K562 (cell line): ENCODE results near the gene ARFGAP3. TPM values are rescaled to one million over a fixed set of nuclear protein-coding genes. Genes with fewer than 3 reads are reported as not detected.
A peak's percentile ranks its signal among the peaks of the same experiment; 100 is the strongest.

Source experiments
- HEY1 ChIP-seq: fragments of 250-450 bp; sonication (Bioruptor Pico); IDR thresholded peaks from 2 replicates; pipeline ENCODE4 v1.5.0; 2020; ENCODE audit warnings: mild to moderate bottlenecking, moderate library complexity, borderline replicate concordance
- HNRNPH1 ChIP-seq: fragments of 200-400 bp; formaldehyde crosslinking; optimal IDR thresholded peaks from 2 replicates; pipeline ENCODE3; 2017; ENCODE audit warnings: low read depth, mild to moderate bottlenecking, low read length, moderate library complexity
- JUN ChIP-seq, 2 experiments: sonication (generic) in 1 of 2; formaldehyde crosslinking in 1 of 2; IDR thresholded peaks; 2 replicates each; pipeline versions ENCODE4 v1.6.1 to v1.8.0; 2012 to 2022; ENCODE audit warnings: borderline replicate concordance in 2 of 2, mild to moderate bottlenecking in 2 of 2, improper control_type of control experiment in 1 of 2, low read depth in 1 of 2, low read length in 1 of 2, missing genetic modification reagents in 1 of 2
- KDM4B ChIP-seq, 2 experiments: fragments of 450-650 bp in 1 of 2; sonication (generic) in 1 of 2; IDR thresholded peaks; 2 replicates each; pipeline ENCODE4 v1.6.1; 2016 to 2017; ENCODE audit warnings: borderline replicate concordance in 2 of 2, antibody characterized with exemption in 1 of 2, low read depth in 1 of 2, mild to moderate bottlenecking in 1 of 2
- LEF1 ChIP-seq: fragments of 450-650 bp; IDR thresholded peaks from 2 replicates; pipeline ENCODE4 v1.6.1; 2016; ENCODE audit warnings: mild to moderate bottlenecking
- NR1H2 ChIP-seq: sonication (generic); formaldehyde crosslinking; IDR thresholded peaks from 2 replicates; pipeline ENCODE4 v1.4.0; 2020; ENCODE audit warnings: mild to moderate bottlenecking, missing genetic modification reagents
- NUFIP1 ChIP-seq: fragments of 450-650 bp; IDR thresholded peaks from 2 replicates; pipeline ENCODE4 v1.6.1; 2018; ENCODE audit not compliant: partially characterized antibody
- SAFB ChIP-seq: fragments of 200-400 bp; formaldehyde crosslinking; IDR thresholded peaks from 2 replicates; pipeline ENCODE4 v1.6.1; 2017; ENCODE audit warnings: low read depth, low read length, borderline replicate concordance
- SMAD2 ChIP-seq: fragments of 150-350 bp; IDR thresholded peaks from 2 replicates; pipeline ENCODE4 v1.6.1; 2014; ENCODE audit warnings: low read depth, mild to moderate bottlenecking, low read length
- SMARCB1 ChIP-seq: IDR thresholded peaks from 2 replicates; pipeline ENCODE4 v1.6.1; 2011; ENCODE audit warnings: improper control_type of control experiment, low read depth; ENCODE audit not compliant: insufficient read length
- SRSF7 ChIP-seq: fragments of 200-400 bp; formaldehyde crosslinking; optimal IDR thresholded peaks from 2 replicates; pipeline ENCODE3; 2017; ENCODE audit warnings: mild to moderate bottlenecking, low read depth, low read length
- ZFP36 ChIP-seq: fragments of 150-350 bp; IDR thresholded peaks from 2 replicates; pipeline ENCODE4 v1.6.1; 2018; ENCODE audit warnings: low read length, low read depth; ENCODE audit not compliant: partially characterized antibody
- ZNF3 ChIP-seq: fragments of 250-450 bp; sonication (Bioruptor Pico); IDR thresholded peaks from 2 replicates; pipeline ENCODE4 v1.5.0; 2021; ENCODE audit warnings: mild to moderate bottlenecking, moderate library complexity
- ZSCAN32 ChIP-seq: fragments of 450-650 bp; formaldehyde crosslinking; IDR thresholded peaks from 2 replicates; pipeline ENCODE4 v1.4.0; 2020; ENCODE audit warnings: mild to moderate bottlenecking, moderate library complexity
- polyA plus RNA-seq, 8 experiments: library from polyadenylated mRNA; depleted of rRNA in 4 of 8; stranded (reverse) in 5 of 8; unstranded in 3 of 8; fragments of >200 nt; fragmentation: Nextera tagmentation in 2 of 8; fragmentation: Illumina TruSeq in 1 of 8; extraction: Ambion mirVana in 2 of 8; extraction: Trizol in 1 of 8; gene quantifications; 2 replicates each; pipeline versions ENCODE4 v1.2.1 to v1.2.3, GENCODE V29; 2011 to 2014; ENCODE audit warnings: inconsistent platforms in 1 of 8, missing spikeins in 1 of 8
- total RNA-seq, 7 experiments: library from RNA; depleted of rRNA in 6 of 7; stranded (reverse); fragments of >200 nt in 6 of 7; fragmentation: Illumina TruSeq in 2 of 7; extraction: Trizol in 2 of 7; gene quantifications; 2 replicates each; pipeline versions ENCODE4 v1.2.1 to v1.2.3, GENCODE V29; 2011 to 2021; ENCODE audit warnings: low replicate concordance in 1 of 7
- TF ChIP-seq, protein P1 (sequence below): fragments of 450-650 bp; IDR thresholded peaks from 2 replicates; pipeline ENCODE4 v1.7.0; 2016; ENCODE audit warnings: borderline replicate concordance
- TF ChIP-seq, protein P2 (sequence below): sonication (generic); formaldehyde crosslinking; IDR thresholded peaks from 2 replicates; pipeline ENCODE4 v1.8.0; 2022; ENCODE audit warnings: missing genetic modification reagents, mild to moderate bottlenecking, borderline replicate concordance
- TF ChIP-seq, protein P3 (sequence below): fragments of 250-450 bp; sonication (Bioruptor Pico); IDR thresholded peaks from 2 replicates; pipeline ENCODE4 v1.4.0; 2020; ENCODE audit warnings: mild to moderate bottlenecking, moderate library complexity

ARFGAP3 gene
- total and polyA plus RNA-seq, 9 of the 15 experiments (the other 6 are each of a cell fraction or from before 2014, with no cell fraction given), result 14.2 to 31.9 (median 22.7) TPM

DNA sequence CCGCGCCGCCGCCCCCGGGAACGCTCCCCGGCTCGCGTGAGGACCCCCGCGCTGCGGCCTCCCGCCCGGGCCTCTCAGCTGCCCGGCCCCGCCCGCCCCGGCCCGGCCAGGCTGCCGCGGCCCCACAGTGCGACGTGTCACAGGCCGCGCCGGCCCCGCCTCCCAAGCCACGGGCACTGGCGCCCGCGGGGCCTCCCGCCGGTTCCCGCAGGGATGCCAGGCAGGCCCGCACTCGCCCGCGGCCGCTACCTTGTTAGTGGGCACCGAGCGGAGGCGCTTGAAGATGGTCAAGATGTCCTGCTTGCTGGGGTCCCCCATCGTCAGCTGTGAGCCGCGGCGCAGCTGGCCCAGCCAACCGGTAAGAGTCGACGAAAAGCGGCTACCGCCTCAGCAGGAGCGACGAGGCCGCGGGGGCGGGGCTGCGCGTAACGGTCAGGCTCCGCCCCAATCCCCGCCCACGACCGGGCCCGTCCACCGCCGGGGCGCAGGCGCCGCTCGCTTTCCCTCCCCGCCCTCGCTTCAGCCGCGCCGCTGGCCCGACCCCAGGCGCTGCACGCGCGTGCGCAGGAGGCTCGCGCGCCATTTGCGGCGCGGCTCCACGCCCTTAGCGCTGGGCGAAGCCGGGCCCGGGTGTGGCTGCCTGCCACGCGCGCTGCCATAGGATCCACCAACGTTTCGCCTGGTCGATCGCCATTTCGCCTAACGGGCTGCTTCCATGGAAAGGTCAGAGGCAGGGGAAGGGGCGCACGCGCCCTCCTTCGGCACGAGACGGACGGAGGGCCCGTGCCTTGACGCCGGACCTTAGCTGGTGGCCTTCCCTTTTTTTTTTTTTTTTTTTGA, at the start of gene ARFGAP3 (continued):
- TF ChIP-seq HNRNPH1 (no peak), ZNF3 (CRISPR knock-in tag) (no peak), SAFB (no peak), NUFIP1 (no peak), LEF1 (no peak), JUN (IDR thresholded peaks at IDR 0.05; ENCODE audit: borderline replicate concordance, low read depth, low read length) (peak; percentile 34; the same call in 1 of the 2 replicates), JUN (CRISPR knock-in tag; IDR thresholded peaks at IDR 0.05; ENCODE audit: borderline replicate concordance) (0 out of 2 replicates have a peak, but pooled peaks have one; percentile 45), HEY1 (no peak), SMAD2 (no peak), KDM4B (IDR thresholded peaks at IDR 0.05; ENCODE audit: borderline replicate concordance in 2 of 2, low read depth in 1 of 2) (no peak), SMARCB1 (no peak), SRSF7 (no peak), ZFP36 (no peak), ZSCAN32 (CRISPR knock-in tag) (no peak), NR1H2 (CRISPR knock-in tag) (peak; percentile 88; the same call in 1 of the 2 replicates)
- TF ChIP-seq, protein P1, sequence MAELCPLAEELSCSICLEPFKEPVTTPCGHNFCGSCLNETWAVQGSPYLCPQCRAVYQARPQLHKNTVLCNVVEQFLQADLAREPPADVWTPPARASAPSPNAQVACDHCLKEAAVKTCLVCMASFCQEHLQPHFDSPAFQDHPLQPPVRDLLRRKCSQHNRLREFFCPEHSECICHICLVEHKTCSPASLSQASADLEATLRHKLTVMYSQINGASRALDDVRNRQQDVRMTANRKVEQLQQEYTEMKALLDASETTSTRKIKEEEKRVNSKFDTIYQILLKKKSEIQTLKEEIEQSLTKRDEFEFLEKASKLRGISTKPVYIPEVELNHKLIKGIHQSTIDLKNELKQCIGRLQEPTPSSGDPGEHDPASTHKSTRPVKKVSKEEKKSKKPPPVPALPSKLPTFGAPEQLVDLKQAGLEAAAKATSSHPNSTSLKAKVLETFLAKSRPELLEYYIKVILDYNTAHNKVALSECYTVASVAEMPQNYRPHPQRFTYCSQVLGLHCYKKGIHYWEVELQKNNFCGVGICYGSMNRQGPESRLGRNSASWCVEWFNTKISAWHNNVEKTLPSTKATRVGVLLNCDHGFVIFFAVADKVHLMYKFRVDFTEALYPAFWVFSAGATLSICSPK, result no peak
- TF ChIP-seq, protein P2, sequence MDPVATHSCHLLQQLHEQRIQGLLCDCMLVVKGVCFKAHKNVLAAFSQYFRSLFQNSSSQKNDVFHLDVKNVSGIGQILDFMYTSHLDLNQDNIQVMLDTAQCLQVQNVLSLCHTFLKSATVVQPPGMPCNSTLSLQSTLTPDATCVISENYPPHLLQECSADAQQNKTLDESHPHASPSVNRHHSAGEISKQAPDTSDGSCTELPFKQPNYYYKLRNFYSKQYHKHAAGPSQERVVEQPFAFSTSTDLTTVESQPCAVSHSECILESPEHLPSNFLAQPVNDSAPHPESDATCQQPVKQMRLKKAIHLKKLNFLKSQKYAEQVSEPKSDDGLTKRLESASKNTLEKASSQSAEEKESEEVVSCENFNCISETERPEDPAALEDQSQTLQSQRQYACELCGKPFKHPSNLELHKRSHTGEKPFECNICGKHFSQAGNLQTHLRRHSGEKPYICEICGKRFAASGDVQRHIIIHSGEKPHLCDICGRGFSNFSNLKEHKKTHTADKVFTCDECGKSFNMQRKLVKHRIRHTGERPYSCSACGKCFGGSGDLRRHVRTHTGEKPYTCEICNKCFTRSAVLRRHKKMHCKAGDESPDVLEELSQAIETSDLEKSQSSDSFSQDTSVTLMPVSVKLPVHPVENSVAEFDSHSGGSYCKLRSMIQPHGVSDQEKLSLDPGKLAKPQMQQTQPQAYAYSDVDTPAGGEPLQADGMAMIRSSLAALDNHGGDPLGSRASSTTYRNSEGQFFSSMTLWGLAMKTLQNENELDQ (CRISPR knock-in tag), result no peak
- TF ChIP-seq, protein P3, sequence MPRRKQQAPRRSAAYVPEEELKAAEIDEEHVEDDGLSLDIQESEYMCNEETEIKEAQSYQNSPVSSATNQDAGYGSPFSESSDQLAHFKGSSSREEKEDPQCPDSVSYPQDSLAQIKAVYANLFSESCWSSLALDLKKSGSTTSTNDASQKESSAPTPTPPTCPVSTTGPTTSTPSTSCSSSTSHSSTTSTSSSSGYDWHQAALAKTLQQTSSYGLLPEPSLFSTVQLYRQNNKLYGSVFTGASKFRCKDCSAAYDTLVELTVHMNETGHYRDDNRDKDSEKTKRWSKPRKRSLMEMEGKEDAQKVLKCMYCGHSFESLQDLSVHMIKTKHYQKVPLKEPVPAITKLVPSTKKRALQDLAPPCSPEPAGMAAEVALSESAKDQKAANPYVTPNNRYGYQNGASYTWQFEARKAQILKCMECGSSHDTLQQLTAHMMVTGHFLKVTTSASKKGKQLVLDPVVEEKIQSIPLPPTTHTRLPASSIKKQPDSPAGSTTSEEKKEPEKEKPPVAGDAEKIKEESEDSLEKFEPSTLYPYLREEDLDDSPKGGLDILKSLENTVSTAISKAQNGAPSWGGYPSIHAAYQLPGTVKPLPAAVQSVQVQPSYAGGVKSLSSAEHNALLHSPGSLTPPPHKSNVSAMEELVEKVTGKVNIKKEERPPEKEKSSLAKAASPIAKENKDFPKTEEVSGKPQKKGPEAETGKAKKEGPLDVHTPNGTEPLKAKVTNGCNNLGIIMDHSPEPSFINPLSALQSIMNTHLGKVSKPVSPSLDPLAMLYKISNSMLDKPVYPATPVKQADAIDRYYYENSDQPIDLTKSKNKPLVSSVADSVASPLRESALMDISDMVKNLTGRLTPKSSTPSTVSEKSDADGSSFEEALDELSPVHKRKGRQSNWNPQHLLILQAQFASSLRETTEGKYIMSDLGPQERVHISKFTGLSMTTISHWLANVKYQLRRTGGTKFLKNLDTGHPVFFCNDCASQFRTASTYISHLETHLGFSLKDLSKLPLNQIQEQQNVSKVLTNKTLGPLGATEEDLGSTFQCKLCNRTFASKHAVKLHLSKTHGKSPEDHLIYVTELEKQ (CRISPR knock-in tag), result no peak
